HEK293 (cell line): Measurements from ENCODE around the gene IRF3.

Source experiments
- BCL11A ChIP-seq: fragments of 450-650 bp; formaldehyde crosslinking; IDR thresholded peaks from 2 replicates; pipeline ENCODE4 v1.5.1; 2016; ENCODE audit warnings: low read depth, missing biosample characterization, missing genetic modification characterization
- CTCF ChIP-seq: fragments of 450-650 bp; formaldehyde crosslinking; IDR thresholded peaks from 2 replicates; pipeline ENCODE4 v1.5.1; 2016; ENCODE audit warnings: missing biosample characterization, missing genetic modification characterization
- YY1 ChIP-seq: fragments of 450-650 bp; formaldehyde crosslinking; IDR thresholded peaks from 2 replicates; pipeline ENCODE4 v1.5.1; 2018; ENCODE audit warnings: missing biosample characterization, missing genetic modification characterization
- ZFP37 ChIP-seq: fragments of 450-650 bp; formaldehyde crosslinking; IDR thresholded peaks from 2 replicates; pipeline ENCODE4 v1.5.1; 2016; ENCODE audit warnings: missing biosample characterization, missing genetic modification characterization
- ZNF138 ChIP-seq: fragments of 450-650 bp; formaldehyde crosslinking; IDR thresholded peaks from 2 replicates; pipeline ENCODE4 v1.5.1; 2016; ENCODE audit warnings: missing biosample characterization, missing genetic modification characterization, borderline replicate concordance
- ZNF146 ChIP-seq: fragments of 450-650 bp; formaldehyde crosslinking; IDR thresholded peaks from 2 replicates; pipeline ENCODE4 v1.5.1; 2016; ENCODE audit warnings: missing biosample characterization, missing genetic modification characterization
- ZNF24 ChIP-seq: fragments of 450-650 bp; formaldehyde crosslinking; IDR thresholded peaks from 2 replicates; pipeline ENCODE4 v1.5.1; 2016; ENCODE audit warnings: missing biosample characterization, missing genetic modification characterization
- ZNF324 ChIP-seq: fragments of 450-650 bp; formaldehyde crosslinking; IDR thresholded peaks from 2 replicates; pipeline ENCODE4 v1.5.1; 2016; ENCODE audit warnings: missing biosample characterization, missing genetic modification characterization
- ZNF362 ChIP-seq: fragments of 450-650 bp; formaldehyde crosslinking; IDR thresholded peaks from 2 replicates; pipeline ENCODE4 v1.5.1; 2016; ENCODE audit warnings: missing biosample characterization, missing genetic modification characterization
- ZNF513 ChIP-seq: fragments of 450-650 bp; IDR thresholded peaks from 2 replicates; pipeline ENCODE4 v1.5.1; 2018; ENCODE audit warnings: missing biosample characterization, missing genetic modification characterization
- ZNF529 ChIP-seq: fragments of 450-650 bp; formaldehyde crosslinking; IDR thresholded peaks from 2 replicates; pipeline ENCODE4 v1.5.1; 2017; ENCODE audit warnings: missing genetic modification characterization, missing biosample characterization; ENCODE audit not compliant: insufficient replicate concordance
- ZNF837 ChIP-seq: fragments of 450-650 bp; formaldehyde crosslinking; IDR thresholded peaks from 2 replicates; pipeline ENCODE4 v1.5.1; 2016; ENCODE audit warnings: missing biosample characterization, missing genetic modification characterization

GRCh38 chr19:49684251-49684982 lies 18.8 kb upstream of the IRF3 start:
- TF ChIP-seq ZNF837 (tag by site-specific recombination) (no peak), ZNF529 (tag by site-specific recombination) (no peak), ZNF324 (tag by site-specific recombination) (no peak), ZNF513 (tag by site-specific recombination) (no peak), CTCF (tag by site-specific recombination) (peak; percentile 70), ZNF146 (tag by site-specific recombination) (no peak), ZNF138 (tag by site-specific recombination) (no peak), BCL11A (no peak), ZNF362 (no peak), ZNF24 (tag by site-specific recombination) (no peak), YY1 (tag by site-specific recombination) (no peak), ZFP37 (tag by site-specific recombination) (no peak)
